Mammary epithelial cell (primary cell): ENCODE data around the gene NCAPH2.

Source experiments
- EZH2 ChIP-seq: IDR thresholded peaks from 2 replicates; pipeline ENCODE4 v1.6.1; 2012; ENCODE audit warnings: low read length, inconsistent platforms, borderline replicate concordance
- TF ChIP-seq, protein P1 (sequence below), 2 donors: IDR thresholded peaks in 1 of 2; conservative IDR thresholded peaks in 1 of 2; 2 replicates each; pipeline ENCODE4 v1.5.1; 2011 to 2012; ENCODE audit warnings: inconsistent platforms in 2 of 2, low read length in 2 of 2, mild to moderate bottlenecking in 2 of 2, control low read depth in 1 of 2, low read depth in 1 of 2; ENCODE audit not compliant: insufficient read depth in 1 of 2; ENCODE audit errors: extremely low read depth in 1 of 2

DNA sequence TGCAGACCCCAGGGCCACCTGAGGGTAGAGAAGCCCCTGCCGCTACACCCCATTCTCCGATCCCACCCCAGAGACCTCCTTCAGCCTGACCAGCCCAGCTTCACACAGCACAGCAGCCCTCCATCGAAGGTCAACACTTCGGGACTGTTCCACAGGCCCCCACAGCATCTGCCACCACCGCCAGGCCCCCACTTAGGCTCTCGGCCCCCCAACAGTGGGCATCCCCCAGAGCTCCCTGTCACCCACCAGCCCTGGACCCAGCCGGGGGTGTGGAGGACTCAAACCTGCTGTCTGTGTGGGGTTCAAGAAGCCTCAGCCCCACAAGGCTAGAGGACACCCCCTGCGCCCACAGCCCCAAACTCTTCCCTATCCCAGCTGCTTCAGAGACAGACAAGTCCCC, 39.4 kb upstream of the NCAPH2 start:
- TF ChIP-seq, protein P1, sequence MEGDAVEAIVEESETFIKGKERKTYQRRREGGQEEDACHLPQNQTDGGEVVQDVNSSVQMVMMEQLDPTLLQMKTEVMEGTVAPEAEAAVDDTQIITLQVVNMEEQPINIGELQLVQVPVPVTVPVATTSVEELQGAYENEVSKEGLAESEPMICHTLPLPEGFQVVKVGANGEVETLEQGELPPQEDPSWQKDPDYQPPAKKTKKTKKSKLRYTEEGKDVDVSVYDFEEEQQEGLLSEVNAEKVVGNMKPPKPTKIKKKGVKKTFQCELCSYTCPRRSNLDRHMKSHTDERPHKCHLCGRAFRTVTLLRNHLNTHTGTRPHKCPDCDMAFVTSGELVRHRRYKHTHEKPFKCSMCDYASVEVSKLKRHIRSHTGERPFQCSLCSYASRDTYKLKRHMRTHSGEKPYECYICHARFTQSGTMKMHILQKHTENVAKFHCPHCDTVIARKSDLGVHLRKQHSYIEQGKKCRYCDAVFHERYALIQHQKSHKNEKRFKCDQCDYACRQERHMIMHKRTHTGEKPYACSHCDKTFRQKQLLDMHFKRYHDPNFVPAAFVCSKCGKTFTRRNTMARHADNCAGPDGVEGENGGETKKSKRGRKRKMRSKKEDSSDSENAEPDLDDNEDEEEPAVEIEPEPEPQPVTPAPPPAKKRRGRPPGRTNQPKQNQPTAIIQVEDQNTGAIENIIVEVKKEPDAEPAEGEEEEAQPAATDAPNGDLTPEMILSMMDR (conservative IDR thresholded peaks at IDR 0.05 in 1 of 2, IDR thresholded peaks at IDR 0.05 in 1 of 2; ENCODE audit: extremely low read depth in 1 of 2, insufficient read depth in 1 of 2, low read depth in 1 of 2, low read length in 2 of 2) = no peak
- TF ChIP-seq EZH2 = no peak
